ENCODE measurements around the gene ESR2.

ESR2 gene

DNA sequence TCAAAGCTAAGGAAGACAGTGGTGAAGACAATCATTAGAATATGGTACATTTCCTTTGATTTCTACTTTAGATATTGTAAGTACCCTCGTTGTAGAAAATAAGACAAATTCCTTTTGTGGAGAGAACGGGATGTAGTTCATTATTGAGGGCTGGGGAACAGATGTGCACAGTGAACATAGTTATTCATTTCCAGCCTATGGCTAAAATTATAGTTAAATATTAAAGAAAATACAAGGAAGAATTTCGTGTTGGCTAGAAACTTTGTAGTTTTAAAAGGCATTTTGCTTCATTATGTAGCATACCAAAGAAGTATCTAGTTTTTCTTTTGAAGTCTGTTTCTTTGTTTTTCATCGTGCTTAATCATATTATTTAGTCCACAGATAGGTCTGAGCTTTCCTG lies 201.8 kb downstream of the ESR2 start:
- no peaks in the 10 kb centered on the region for H3K9me3 ChIP-seq (ENCODE audit: low read length)
- peaks cover 6% of the 10 kb centered on the region for H3K4me1 ChIP-seq (ENCODE audit: insufficient read depth, low read length)
- peaks cover 37% of the 10 kb centered on the region for H3K36me3 ChIP-seq (ENCODE audit: insufficient read depth, low read length)
- H2AFZ ChIP-seq (ENCODE audit: low read depth, low read length), result no peak overlapping the region
- H3K4me3 ChIP-seq (ENCODE audit: low read length), result no peak overlapping the region
- H3K27me3 ChIP-seq (ENCODE audit: insufficient read depth, low read length), result no peaks in the 10 kb centered on the region

DNA sequence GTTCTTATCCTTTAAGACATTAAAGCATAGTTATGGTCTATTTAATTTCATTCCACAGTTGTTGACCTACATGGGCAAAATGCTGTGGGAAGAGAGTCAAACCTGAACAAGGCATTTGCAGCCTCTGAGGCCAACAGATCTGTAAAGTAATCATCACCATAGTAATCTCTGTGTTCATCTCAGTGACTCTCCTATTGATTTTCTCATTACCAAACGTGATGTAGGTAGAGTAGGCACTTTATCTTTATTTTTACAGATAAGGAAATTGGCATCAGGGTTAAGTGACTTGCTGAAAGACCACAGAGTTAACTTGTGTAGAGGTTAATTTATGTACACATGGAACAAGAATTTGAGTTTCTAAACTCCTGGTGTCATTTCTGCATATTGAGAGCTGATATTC lies 203.0 kb downstream of the ESR2 start:
- H2AFZ ChIP-seq (ENCODE audit: low read depth, low read length), result no peak overlapping the region
- H3K4me1 ChIP-seq (ENCODE audit: insufficient read depth, low read length), result peaks cover 6% of the 10 kb centered on the region
- peaks cover 35% of the 10 kb centered on the region for H3K36me3 ChIP-seq (ENCODE audit: insufficient read depth, low read length)
- H3K9me3 ChIP-seq (ENCODE audit: low read length), result no peaks in the 10 kb centered on the region
- no peak overlapping the region for H3K4me3 ChIP-seq (ENCODE audit: low read length)
- no peaks in the 10 kb centered on the region for H3K27me3 ChIP-seq (ENCODE audit: insufficient read depth, low read length)

DNA sequence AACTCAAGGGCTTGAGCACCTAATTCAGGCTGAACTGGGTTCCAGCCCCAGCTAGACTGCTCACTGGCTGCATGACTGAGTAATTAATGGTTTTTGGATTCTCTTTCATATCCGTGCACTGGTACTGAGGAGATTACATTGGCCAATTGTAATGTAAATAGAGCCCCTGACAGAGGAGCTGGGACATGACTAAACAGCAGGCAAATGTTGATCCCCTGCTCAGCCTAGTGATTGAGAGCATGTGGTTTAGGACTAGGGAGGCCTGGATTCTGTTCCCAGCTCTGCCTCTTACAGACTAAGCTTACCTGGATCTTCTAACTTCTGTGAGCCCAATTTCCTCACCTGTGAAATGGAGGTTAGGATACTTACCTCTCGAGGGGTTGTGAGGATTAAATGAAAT lies 204.3 kb downstream of the ESR2 start:
- H3K27me3 ChIP-seq (ENCODE audit: insufficient read depth, low read length), result no peaks in the 10 kb centered on the region
- no peak overlapping the region for H3K4me3 ChIP-seq (ENCODE audit: low read length)
- H3K9me3 ChIP-seq (ENCODE audit: low read length), result no peaks in the 10 kb centered on the region
- H3K4me1 ChIP-seq (ENCODE audit: insufficient read depth, low read length), result peaks cover 6% of the 10 kb centered on the region
- peaks cover 39% of the 10 kb centered on the region for H3K36me3 ChIP-seq (ENCODE audit: insufficient read depth, low read length)
- H2AFZ ChIP-seq (ENCODE audit: low read depth, low read length), result no peak overlapping the region

DNA sequence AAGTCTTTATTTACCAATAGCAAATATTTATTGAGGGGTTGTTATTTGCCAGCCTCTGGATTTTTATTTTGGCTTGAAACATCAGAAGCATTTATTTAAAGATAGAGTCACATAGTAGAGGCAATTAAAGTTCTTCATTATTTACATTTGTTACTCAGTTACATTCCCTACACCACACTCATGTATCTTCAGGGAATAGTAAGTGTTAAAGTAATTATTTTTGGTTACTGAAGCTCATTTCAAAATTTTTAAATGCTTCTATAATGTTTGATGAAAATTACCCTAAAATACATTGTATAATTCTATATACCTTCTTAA lies 205.6 kb downstream of the ESR2 start:
- no peak overlapping the region for H2AFZ ChIP-seq (ENCODE audit: low read depth, low read length)
- no peaks in the 10 kb centered on the region for H3K27me3 ChIP-seq (ENCODE audit: insufficient read depth, low read length)
- no peaks in the 10 kb centered on the region for H3K9me3 ChIP-seq (ENCODE audit: low read length)
- peaks cover 6% of the 10 kb centered on the region for H3K4me1 ChIP-seq (ENCODE audit: insufficient read depth, low read length)
- H3K4me3 ChIP-seq (ENCODE audit: low read length), result no peak overlapping the region
- H3K36me3 ChIP-seq (ENCODE audit: insufficient read depth, low read length), result peaks cover 48% of the 10 kb centered on the region

DNA sequence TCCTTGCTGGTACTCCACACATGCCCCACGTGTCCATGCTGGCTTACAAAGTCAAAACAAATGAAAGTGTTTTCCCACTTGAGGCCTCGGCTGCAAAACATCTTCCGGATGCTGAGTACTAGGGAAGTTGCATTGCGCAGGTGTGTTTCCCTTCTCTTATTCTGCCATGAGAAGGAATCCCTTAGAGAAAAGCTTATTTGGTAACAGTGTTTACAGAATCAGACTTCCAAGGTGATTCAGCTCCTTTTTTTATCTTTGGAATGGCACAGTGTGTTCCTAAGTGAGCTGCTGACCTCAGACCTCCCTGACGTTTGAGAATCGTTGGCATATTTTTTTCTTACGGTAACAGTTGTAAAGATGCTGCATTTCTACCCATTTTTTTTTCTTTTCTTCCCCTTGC lies 211.3 kb downstream of the ESR2 start:
- no peaks in the 10 kb centered on the region for H3K9me3 ChIP-seq (ENCODE audit: low read length)
- no peaks in the 10 kb centered on the region for H3K27me3 ChIP-seq (ENCODE audit: insufficient read depth, low read length)
- H2AFZ ChIP-seq (ENCODE audit: low read depth, low read length), result no peak overlapping the region
- H3K36me3 ChIP-seq (ENCODE audit: insufficient read depth, low read length), result peaks cover 64% of the 10 kb centered on the region
- no peaks in the 10 kb centered on the region for H3K4me1 ChIP-seq (ENCODE audit: insufficient read depth, low read length)
- H3K4me3 ChIP-seq (ENCODE audit: low read length), result no peak overlapping the region

DNA sequence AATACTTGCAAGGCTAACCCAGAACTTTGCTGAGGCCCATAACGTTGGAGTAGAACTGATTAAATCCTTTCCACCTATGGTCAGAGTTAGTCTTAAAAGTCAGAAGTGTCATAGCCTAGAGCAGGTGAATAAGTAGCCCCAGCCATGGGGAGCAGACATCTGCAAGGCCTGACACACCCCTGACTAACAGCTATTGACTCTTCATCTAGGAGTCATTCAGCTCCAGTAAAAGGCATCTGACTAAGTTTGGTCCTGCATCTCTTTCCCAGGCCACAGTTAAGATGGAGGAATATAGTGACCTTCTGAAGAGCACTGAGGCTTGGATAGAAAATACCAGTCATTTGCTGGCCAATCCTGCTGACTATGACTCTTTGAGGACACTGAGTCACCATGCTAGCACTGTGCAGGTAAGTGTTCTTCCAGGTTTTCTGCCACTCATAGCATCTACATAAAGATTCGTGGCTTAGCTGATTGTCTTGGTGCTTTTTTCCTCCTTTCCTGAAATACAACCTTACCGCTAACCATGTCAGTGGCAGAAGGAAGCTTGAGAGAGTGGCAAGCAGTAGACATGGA lies 212.9 kb downstream of the ESR2 start:
- H3K4me3 ChIP-seq (ENCODE audit: low read length), result no peak overlapping the region
- no peaks in the 10 kb centered on the region for H3K9me3 ChIP-seq (ENCODE audit: low read length)
- H2AFZ ChIP-seq (ENCODE audit: low read depth, low read length), result no peak overlapping the region
- H3K27me3 ChIP-seq (ENCODE audit: insufficient read depth, low read length), result no peaks in the 10 kb centered on the region
- no peaks in the 10 kb centered on the region for H3K4me1 ChIP-seq (ENCODE audit: insufficient read depth, low read length)
- H3K36me3 ChIP-seq (ENCODE audit: insufficient read depth, low read length), result peaks cover 70% of the 10 kb centered on the region

DNA sequence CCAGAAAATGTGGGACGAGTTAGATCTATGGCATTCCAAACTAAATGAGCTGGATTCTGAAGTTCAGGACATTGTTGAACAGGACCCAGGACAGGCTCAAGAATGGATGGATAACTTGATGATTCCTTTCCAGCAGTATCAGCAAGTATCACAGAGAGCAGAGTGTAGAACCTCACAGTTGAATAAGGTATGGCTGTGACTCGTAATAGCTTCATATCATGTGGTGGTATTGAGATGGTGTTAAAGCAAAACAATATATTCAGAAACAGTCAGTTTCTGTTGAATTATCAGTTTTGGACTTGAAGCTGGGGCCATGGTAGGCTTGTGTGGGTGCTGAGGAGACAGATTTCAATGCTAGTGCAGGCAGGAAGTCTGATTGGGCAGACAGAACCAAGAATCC lies 213.7 kb downstream of the ESR2 start:
- no peaks in the 10 kb centered on the region for H3K4me1 ChIP-seq (ENCODE audit: insufficient read depth, low read length)
- H3K36me3 ChIP-seq (ENCODE audit: insufficient read depth, low read length), result peaks cover 72% of the 10 kb centered on the region
- H3K9me3 ChIP-seq (ENCODE audit: low read length), result no peaks in the 10 kb centered on the region
- H2AFZ ChIP-seq (ENCODE audit: low read depth, low read length), result no peak overlapping the region
- H3K4me3 ChIP-seq (ENCODE audit: low read length), result no peak overlapping the region
- no peaks in the 10 kb centered on the region for H3K27me3 ChIP-seq (ENCODE audit: insufficient read depth, low read length)

DNA sequence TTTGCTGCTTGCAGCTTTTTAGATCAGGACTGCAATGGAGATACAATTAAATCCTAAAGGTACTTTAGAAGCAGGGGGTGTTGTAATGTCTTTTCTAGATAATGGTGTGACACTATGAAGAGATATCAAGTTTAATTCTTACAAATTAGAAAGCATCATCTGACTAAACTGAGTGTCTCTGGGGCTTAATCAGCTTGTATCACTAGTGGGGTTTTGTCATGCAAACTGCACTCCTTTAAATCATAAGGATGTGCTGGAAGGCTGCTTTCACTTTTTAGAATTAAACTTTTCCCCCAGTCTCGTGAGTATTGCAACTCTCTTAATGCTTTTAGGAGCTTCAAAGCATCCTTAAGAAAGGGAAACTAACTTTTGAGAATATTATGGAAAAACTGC lies 218.6 kb downstream of the ESR2 start:
- no peaks in the 10 kb centered on the region for H3K27me3 ChIP-seq (ENCODE audit: insufficient read depth, low read length)
- H3K4me3 ChIP-seq (ENCODE audit: low read length), result no peak overlapping the region
- no peaks in the 10 kb centered on the region for H3K4me1 ChIP-seq (ENCODE audit: insufficient read depth, low read length)
- no peaks in the 10 kb centered on the region for H3K9me3 ChIP-seq (ENCODE audit: low read length)
- H2AFZ ChIP-seq (ENCODE audit: low read depth, low read length), result no peak overlapping the region
- H3K36me3 ChIP-seq (ENCODE audit: insufficient read depth, low read length), result peaks cover 74% of the 10 kb centered on the region

DNA sequence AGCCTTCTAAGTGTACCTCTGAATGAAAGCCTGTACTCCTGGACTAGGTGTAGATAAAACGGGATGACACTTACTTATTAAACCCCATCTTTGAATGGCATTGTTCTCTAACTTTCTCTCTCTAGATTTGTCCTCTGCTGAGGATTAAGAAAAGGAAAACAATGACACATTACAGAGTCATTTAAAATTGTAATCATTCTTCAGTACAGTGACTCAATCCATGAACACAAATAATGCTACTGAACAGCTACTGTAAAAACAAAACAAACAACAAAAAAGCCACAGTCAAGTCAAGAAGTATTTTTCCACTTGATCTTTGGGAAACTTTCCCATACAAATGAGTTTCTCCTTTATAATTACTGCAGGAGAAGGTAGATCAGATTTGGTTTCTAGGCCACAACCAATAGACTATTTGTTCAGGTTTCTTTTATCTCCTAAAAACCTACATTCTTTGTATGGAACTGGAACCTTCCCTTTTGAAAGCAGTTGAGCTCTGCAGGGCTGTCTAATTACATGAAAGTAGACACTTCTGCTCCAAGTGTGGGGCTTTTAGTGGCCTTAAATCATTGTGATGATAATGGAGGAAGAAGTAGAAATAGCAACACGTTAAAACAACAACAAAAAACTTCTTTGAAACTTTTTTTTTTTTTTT lies 219.1 kb downstream of the ESR2 start:
- H3K9me3 ChIP-seq (ENCODE audit: low read length), result no peaks in the 10 kb centered on the region
- peaks cover 72% of the 10 kb centered on the region for H3K36me3 ChIP-seq (ENCODE audit: insufficient read depth, low read length)
- no peak overlapping the region for H3K4me3 ChIP-seq (ENCODE audit: low read length)
- no peak overlapping the region for H2AFZ ChIP-seq (ENCODE audit: low read depth, low read length)
- H3K4me1 ChIP-seq (ENCODE audit: insufficient read depth, low read length), result no peaks in the 10 kb centered on the region
- no peaks in the 10 kb centered on the region for H3K27me3 ChIP-seq (ENCODE audit: insufficient read depth, low read length)

DNA sequence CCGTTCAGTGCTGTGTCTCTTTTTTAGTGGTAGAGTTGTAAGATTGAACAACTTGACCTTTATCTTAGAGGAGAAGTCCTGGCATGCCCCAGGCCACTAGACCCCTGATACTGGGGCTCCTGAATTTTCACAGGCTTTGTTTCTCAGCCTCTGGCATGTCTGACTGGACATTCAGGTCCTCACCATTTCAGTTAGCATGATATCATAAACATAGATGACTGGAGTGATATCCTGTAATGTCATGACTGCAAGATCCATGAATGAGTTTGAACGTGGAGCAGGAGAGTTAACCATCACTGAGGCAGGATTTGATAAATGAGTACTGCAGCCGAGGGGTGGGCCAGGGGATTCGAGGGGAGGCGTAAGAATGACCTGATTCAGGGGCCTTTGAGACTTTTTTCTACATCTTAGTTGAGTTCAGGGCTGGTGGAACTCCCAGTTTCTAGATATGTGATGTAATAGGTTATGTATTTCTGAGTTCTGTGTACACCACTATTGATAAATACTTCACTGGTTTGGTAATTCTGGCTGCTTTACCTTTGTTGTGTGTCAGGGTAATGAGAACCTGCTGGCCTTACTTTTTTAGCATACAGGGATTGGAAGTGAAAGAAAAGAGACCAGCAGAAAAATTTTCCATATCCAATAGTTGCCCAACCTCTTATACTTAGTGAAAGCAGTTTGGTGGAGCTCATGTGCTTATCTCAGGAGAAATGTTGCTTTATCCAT lies 224.4 kb downstream of the ESR2 start:
- H3K36me3 ChIP-seq (ENCODE audit: insufficient read depth, low read length), result peaks cover 77% of the 10 kb centered on the region
- no peaks in the 10 kb centered on the region for H3K9me3 ChIP-seq (ENCODE audit: low read length)

DNA sequence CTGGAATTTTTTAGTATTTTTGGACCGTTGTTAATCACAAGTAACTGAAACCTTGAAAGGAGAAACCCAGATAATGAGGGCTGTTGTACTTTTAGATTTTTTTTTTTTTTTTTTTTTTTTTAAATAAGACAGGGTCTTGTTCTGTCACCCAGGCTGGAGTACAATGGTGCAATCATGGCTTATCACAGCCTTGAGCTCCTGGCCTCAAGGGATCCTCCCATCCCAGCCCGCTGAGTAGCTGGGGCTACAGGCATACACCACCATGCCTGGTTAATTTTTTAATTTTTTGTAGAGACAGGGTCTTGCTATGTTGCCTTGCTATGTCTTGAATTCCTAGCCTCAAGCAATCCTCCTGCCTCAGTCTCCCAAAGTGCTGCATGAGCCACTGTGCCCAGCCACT lies 229.7 kb downstream of the ESR2 start:
- no peak overlapping the region for H2AFZ ChIP-seq (ENCODE audit: low read depth, low read length)
- no peaks in the 10 kb centered on the region for H3K27me3 ChIP-seq (ENCODE audit: insufficient read depth, low read length)
- peaks cover 52% of the 10 kb centered on the region for H3K36me3 ChIP-seq (ENCODE audit: insufficient read depth, low read length)
- H3K9me3 ChIP-seq (ENCODE audit: low read length), result no peaks in the 10 kb centered on the region
- H3K4me1 ChIP-seq (ENCODE audit: insufficient read depth, low read length), result no peaks in the 10 kb centered on the region
- no peak overlapping the region for H3K4me3 ChIP-seq (ENCODE audit: low read length)

More for the DNA sequence above, 224.4 kb downstream of the ESR2 start:
- no peaks in the 10 kb centered on the region for H3K27me3 ChIP-seq (ENCODE audit: insufficient read depth, low read length)
- H3K4me3 ChIP-seq (ENCODE audit: low read length), result no peak overlapping the region
- H3K4me1 ChIP-seq (ENCODE audit: insufficient read depth, low read length), result no peaks in the 10 kb centered on the region
- H2AFZ ChIP-seq (ENCODE audit: low read depth, low read length), result no peak overlapping the region

DNA sequence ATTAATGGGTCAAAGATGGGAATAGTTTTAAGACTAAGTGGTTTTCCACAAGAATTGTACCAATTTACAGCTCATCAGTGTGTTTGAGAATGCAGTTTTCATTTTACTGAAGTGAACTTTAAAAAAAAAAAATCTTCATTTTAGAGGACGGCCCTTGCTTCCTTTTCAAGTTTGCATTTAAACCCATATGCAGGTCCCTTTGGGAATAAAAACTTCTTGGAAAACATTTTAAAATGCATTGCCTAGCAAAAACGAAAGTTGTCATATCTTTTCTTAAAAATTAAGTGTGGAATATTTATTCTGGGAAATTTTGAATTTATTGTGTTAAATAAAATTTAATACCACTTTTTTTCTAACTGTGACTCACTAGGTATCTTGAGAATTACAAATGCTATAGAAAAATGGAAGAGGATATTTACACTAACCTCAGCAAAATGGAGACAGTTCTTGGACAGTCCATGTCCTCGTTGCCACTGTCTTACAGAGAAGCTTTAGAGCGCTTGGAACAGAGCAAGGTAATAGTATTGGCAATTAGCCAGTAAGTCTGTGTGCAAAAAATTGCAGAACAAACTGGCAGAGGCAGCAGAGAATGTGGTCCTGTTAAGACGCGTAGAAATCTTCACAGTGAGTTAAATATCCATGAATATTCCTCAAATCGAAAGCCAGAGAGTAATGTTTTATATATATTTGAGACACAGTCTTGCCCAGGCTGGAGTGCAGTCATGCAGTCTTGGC lies 231.6 kb downstream of the ESR2 start:
- Histone ChIP-seq H3K4me1 (ENCODE audit: insufficient read depth, low read length) (no peaks in the 10 kb centered on the region), H3K36me3 (ENCODE audit: insufficient read depth, low read length) (peaks cover 45% of the 10 kb centered on the region), H3K27me3 (ENCODE audit: insufficient read depth, low read length) (no peaks in the 10 kb centered on the region), H2AFZ (ENCODE audit: low read depth, low read length) (no peak overlapping the region), H3K4me3 (ENCODE audit: low read length) (no peak overlapping the region), H3K9me3 (ENCODE audit: low read length) (no peaks in the 10 kb centered on the region)

DNA sequence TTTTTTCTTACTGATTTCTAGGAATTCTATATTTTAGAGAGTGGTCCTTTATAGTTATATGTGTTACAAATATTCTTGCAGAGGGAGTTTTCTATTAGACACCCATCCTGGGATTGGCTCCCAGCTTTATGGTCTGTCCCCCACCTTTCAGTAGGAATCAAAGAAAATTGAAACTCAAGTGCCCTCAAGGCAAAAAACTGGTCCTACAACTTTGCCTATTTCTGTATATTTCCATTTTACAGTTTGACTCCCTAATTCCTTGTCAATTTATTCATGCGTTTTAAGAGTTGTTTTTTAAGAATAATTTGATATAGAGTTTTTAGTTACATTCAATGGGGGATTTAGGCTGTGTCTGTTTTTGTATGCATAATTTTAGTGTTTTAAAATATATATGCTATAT lies 232.5 kb downstream of the ESR2 start:
- no peak overlapping the region for H3K4me3 ChIP-seq (ENCODE audit: low read length)
- peaks cover 43% of the 10 kb centered on the region for H3K36me3 ChIP-seq (ENCODE audit: insufficient read depth, low read length)
- H2AFZ ChIP-seq (ENCODE audit: low read depth, low read length), result no peak overlapping the region
- H3K4me1 ChIP-seq (ENCODE audit: insufficient read depth, low read length), result no peaks in the 10 kb centered on the region
- H3K9me3 ChIP-seq (ENCODE audit: low read length), result no peaks in the 10 kb centered on the region
- H3K27me3 ChIP-seq (ENCODE audit: insufficient read depth, low read length), result no peaks in the 10 kb centered on the region

Measured in neuron (in vitro differentiated cells).